ENCODE data around the gene GSKIP.

Gene GSKIP

DNA sequence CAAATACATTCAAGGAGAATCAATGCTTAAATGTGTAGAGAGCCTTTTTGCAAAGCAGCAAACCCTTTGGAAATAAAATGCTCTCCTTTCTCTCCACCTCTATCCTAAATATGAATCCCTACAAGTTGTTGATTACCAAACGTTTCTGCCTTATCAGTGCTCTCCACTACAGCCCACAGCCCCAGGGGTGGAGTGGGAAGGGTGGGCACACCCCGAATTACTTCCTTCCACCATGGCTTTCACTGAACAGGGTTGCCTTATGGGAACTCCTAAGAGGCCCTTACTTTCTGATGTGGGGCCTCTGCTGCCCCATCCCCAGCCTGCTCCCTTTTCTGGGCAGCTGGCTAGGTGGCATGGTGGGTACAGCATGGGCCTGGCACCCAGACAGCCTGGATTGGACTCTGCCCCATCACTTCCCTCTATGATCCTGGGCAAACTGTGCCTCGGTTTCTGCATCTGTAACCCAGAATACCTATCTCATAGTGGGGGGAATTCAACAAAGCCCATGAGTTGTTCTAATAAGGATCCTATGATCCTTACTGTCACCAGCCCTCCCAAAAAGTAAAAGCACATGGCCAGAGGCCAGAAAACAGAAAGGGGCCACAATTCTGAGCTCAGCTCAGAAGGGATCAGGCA, 44.7 kb downstream of the GSKIP start:
- Histone ChIP-seq H3K4me3 (ENCODE audit: low read depth in 1 of 2, low read length in 1 of 2) (no peak overlapping the region), H3K27me3 (peaks cover 1% of the 10 kb centered on the region), H3K9me3 (no peaks in the 10 kb centered on the region), H3K27ac (no peak overlapping the region), H3K4me1 (ENCODE audit: control insufficient read depth in 1 of 2, insufficient read depth in 1 of 2, low read depth in 1 of 2, low read length in 1 of 2) (no peaks in the 10 kb centered on the region), H3K36me3 (no peaks in the 10 kb centered on the region)
- TF ChIP-seq, protein P1, sequence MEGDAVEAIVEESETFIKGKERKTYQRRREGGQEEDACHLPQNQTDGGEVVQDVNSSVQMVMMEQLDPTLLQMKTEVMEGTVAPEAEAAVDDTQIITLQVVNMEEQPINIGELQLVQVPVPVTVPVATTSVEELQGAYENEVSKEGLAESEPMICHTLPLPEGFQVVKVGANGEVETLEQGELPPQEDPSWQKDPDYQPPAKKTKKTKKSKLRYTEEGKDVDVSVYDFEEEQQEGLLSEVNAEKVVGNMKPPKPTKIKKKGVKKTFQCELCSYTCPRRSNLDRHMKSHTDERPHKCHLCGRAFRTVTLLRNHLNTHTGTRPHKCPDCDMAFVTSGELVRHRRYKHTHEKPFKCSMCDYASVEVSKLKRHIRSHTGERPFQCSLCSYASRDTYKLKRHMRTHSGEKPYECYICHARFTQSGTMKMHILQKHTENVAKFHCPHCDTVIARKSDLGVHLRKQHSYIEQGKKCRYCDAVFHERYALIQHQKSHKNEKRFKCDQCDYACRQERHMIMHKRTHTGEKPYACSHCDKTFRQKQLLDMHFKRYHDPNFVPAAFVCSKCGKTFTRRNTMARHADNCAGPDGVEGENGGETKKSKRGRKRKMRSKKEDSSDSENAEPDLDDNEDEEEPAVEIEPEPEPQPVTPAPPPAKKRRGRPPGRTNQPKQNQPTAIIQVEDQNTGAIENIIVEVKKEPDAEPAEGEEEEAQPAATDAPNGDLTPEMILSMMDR (IDR thresholded peaks at IDR 0.05): no peak

DNA sequence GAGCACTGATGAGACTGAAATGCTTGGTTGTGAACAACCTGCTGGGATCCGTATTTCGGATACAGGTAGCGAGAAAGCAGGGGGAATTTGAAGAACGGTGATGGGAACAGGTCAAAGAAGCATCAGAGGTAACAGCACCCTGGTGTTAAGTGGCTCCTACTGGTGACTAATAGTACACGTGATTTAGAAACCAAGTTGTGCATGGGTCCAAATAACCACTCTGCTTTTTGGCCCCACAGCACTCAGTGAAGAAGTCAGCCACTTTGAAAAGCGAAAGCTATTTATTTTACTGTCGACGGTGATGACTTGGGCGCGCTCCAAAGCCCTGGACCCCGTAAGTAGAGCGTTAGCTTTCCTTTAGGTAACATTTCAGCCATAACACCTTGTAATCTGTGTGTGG, 45.3 kb downstream of the GSKIP start:
- Histone ChIP-seq H3K4me1 (ENCODE audit: control insufficient read depth in 1 of 2, insufficient read depth in 1 of 2, low read depth in 1 of 2, low read length in 1 of 2) (no peaks in the 10 kb centered on the region), H3K27me3 (peaks cover 4% of the 10 kb centered on the region), H3K4me3 (ENCODE audit: low read depth in 1 of 2, low read length in 1 of 2) (no peak overlapping the region), H3K27ac (no peak overlapping the region), H3K36me3 (no peaks in the 10 kb centered on the region), H3K9me3 (no peaks in the 10 kb centered on the region)
- TF ChIP-seq, protein P1 (IDR thresholded peaks at IDR 0.05): no peak

DNA sequence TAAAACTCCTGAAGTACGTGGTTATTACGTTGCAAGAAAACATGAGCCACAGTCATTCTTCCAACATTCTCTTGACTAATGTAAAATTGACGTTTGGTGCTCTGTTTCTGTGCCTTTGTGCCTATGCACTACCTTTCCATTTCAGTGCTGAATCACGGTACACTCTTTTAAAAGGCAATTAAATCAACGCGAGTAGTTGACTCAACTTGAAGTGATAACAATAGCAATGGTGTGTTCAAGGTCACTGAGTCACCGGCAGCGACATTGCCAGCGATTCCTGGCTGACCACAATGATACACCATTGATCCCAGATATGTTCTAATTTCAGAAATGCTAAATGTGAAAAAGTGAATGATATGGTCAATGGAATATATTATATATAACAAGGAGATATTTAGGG, 46.4 kb downstream of the GSKIP start:
- TF ChIP-seq, protein P1 (IDR thresholded peaks at IDR 0.05): no peak
- Histone ChIP-seq H3K4me1 (ENCODE audit: control insufficient read depth in 1 of 2, insufficient read depth in 1 of 2, low read depth in 1 of 2, low read length in 1 of 2) (no peaks in the 10 kb centered on the region), H3K27ac (no peak overlapping the region), H3K4me3 (ENCODE audit: low read depth in 1 of 2, low read length in 1 of 2) (no peak overlapping the region), H3K27me3 (peaks cover 4% of the 10 kb centered on the region), H3K36me3 (no peaks in the 10 kb centered on the region), H3K9me3 (no peaks in the 10 kb centered on the region)

DNA sequence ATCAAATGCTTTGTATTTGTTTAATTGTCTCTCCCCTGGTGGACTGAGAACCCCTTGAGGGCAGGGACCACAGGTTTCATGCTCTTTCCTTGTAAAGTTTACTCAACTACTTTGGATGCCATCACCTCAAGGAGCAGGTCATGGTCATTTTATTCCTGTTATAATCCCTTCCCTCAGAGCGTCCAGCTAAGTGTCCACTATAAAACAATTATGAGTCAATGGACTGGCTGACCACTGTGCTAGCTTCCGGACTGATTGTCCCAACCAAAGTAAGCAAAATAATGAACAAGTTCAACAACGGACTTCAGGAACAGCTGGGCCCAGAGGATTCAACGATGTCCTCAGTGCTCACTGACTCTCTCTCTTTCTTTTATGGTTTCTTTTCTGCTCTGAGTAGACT, 46.8 kb downstream of the GSKIP start:
- H3K27ac ChIP-seq: no peak overlapping the region
- TF ChIP-seq, protein P1 (IDR thresholded peaks at IDR 0.05): no peak
- no peaks in the 10 kb centered on the region for H3K4me1 ChIP-seq (ENCODE audit: control insufficient read depth in 1 of 2, insufficient read depth in 1 of 2, low read depth in 1 of 2, low read length in 1 of 2)
- no peak overlapping the region for H3K4me3 ChIP-seq (ENCODE audit: low read depth in 1 of 2, low read length in 1 of 2)
- H3K9me3 ChIP-seq: no peaks in the 10 kb centered on the region
- H3K27me3 ChIP-seq: peaks cover 4% of the 10 kb centered on the region
- H3K36me3 ChIP-seq: no peaks in the 10 kb centered on the region

DNA sequence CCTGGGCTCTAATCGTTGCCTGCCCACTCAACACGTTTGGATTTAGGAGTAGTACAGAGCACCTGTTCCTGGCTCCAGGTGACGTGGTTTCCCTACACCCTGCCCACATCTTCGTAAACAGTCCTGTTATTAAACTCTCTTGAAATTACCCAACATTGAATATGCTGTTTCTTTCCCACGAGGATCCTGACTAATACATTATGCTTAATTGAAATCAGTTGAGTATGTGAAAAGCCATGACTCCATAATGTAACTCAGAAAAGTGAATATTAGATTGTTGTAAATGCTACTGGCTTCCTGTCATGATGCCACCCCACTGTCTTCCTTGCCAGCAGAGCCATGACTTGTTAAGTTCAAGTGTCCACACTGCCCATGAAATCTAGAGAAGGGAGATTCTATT, 50.2 kb downstream of the GSKIP start:
- Histone ChIP-seq H3K4me3 (ENCODE audit: low read depth in 1 of 2, low read length in 1 of 2) (no peak overlapping the region), H3K36me3 (no peaks in the 10 kb centered on the region), H3K27ac (no peak overlapping the region), H3K27me3 (peaks cover 4% of the 10 kb centered on the region), H3K4me1 (ENCODE audit: control insufficient read depth in 1 of 2, insufficient read depth in 1 of 2, low read depth in 1 of 2, low read length in 1 of 2) (no peaks in the 10 kb centered on the region), H3K9me3 (no peaks in the 10 kb centered on the region)
- TF ChIP-seq, protein P1 (IDR thresholded peaks at IDR 0.05): no peak

Measured in neutrophil (primary cell).